Muscle of leg (tissue), 16 donors: ENCODE results near the gene GTF2H2. TPM values are rescaled to one million over a fixed set of nuclear protein-coding genes. Genes with fewer than 3 reads are reported as not detected.
"Not testable (repeated sequence)": the region's sequence is repeated elsewhere in the genome, so short reads cannot be mapped to it uniquely, and the experiment has no call there.

ENCODE experiments used
- DNase-seq: peaks from one replicate; pipeline ENCODE4 v3.0.0; 2013
- H3K27ac ChIP-seq: one replicate; pipeline ENCODE4 v1.5.1; 2013; ENCODE audit warnings: mild to moderate bottlenecking, low read length, control low read depth
- H3K27me3 ChIP-seq: one replicate; pipeline ENCODE4 v1.6.1; 2013; ENCODE audit warnings: low read length; ENCODE audit not compliant: control insufficient read depth, insufficient read depth
- H3K36me3 ChIP-seq: one replicate; pipeline ENCODE4 v1.6.1; 2013; ENCODE audit warnings: low read length; ENCODE audit not compliant: control insufficient read depth, insufficient read depth
- H3K4me1 ChIP-seq: one replicate; pipeline ENCODE4 v1.6.1; 2013; ENCODE audit warnings: low read length; ENCODE audit not compliant: control insufficient read depth, insufficient read depth
- H3K4me3 ChIP-seq: one replicate; pipeline ENCODE4 v1.5.1; 2013; ENCODE audit warnings: low read length, control low read depth
- H3K9me3 ChIP-seq: replicated peaks from 2 replicates; pipeline ENCODE4 v1.6.1; 2013; ENCODE audit warnings: low read depth, low read length; ENCODE audit not compliant: control insufficient read depth
- WGBS: methylation state at CpG from one replicate; pipeline ENCODE4 v1.1.5; 2013; ENCODE audit warnings: missing lambda C conversion rate; ENCODE audit not compliant: insufficient coverage; 5-methylcytosine and 5-hydroxymethylcytosine counted together
- long read RNA-seq, 11 donors: transcript quantifications; one replicate each; lab custom pipeline, GENCODE V29; 2026
- polyA plus RNA-seq, 8 donors: library from polyadenylated mRNA; unstranded; fragments of 120-200 nt; gene quantifications; one replicate each; pipeline versions ENCODE4 v1.2.1 to v1.2.3, GENCODE V29; 2013; ENCODE audit warnings: inconsistent platforms in 1 of 8, low replicate concordance in 1 of 8; ENCODE audit not compliant: insufficient read length in 8 of 8, insufficient read depth in 1 of 8
- total RNA-seq: library from RNA; stranded (reverse); fragments of 120-200 nt; gene quantifications from one replicate; pipeline ENCODE4 v1.2.4, GENCODE V29; 2013

The GTF2H2 gene
- total RNA-seq (32.6 TPM), polyA plus RNA-seq (10 to 100 TPM; 11.0 to 29.8 (median 14.5) TPM)
- long read RNA-seq, donor 1, full-length matches to known transcripts = 2 of 2 reads
- long read RNA-seq, donor 1, partial matches to known transcripts = 0 of 2 reads
- long read RNA-seq, donor 1, other reads (novel, unspliced or antisense) = 0 of 2 reads
- long read RNA-seq, donor 2 = 0 reads
- long read RNA-seq, donor 3 = 0 reads
- long read RNA-seq, donor 4 = 0 reads
- long read RNA-seq, donor 5, full-length matches to known transcripts = 7 of 7 reads
- long read RNA-seq, donor 5, partial matches to known transcripts = 0 of 7 reads
- long read RNA-seq, donor 5, other reads (novel, unspliced or antisense) = 0 of 7 reads
- long read RNA-seq, donor 6, full-length matches to known transcripts = 5 of 10 reads
- long read RNA-seq, donor 6, partial matches to known transcripts = 5 of 10 reads
- long read RNA-seq, donor 6, other reads (novel, unspliced or antisense) = 0 of 10 reads
- long read RNA-seq, donor 7, partial matches to known transcripts = 0 of 2 reads
- long read RNA-seq, donor 7, other reads (novel, unspliced or antisense) = 0 of 2 reads
- long read RNA-seq, donor 8, partial matches to known transcripts = 7 of 8 reads
- long read RNA-seq, donor 8, other reads (novel, unspliced or antisense) = 0 of 8 reads
- long read RNA-seq, donor 9, full-length matches to known transcripts = 3 of 3 reads
- long read RNA-seq, donor 9, partial matches to known transcripts = 0 of 3 reads
- long read RNA-seq, donor 9, other reads (novel, unspliced or antisense) = 0 of 3 reads
- long read RNA-seq, donor 10, full-length matches to known transcripts = 3 of 3 reads
- long read RNA-seq, donor 10, partial matches to known transcripts = 0 of 3 reads
- long read RNA-seq, donor 10, other reads (novel, unspliced or antisense) = 0 of 3 reads
- long read RNA-seq, donor 11, full-length matches to known transcripts = 6 of 6 reads
- long read RNA-seq, donor 11, partial matches to known transcripts = 0 of 6 reads
- long read RNA-seq, donor 11, other reads (novel, unspliced or antisense) = 0 of 6 reads

- WGBS = no CpG with 5 or more reads among the region's 46 CpGs
- H3K4me1 ChIP-seq, H3K27ac ChIP-seq, H3K27me3 ChIP-seq, H3K9me3 ChIP-seq, H3K4me3 ChIP-seq, H3K36me3 ChIP-seq, DNase-seq: not testable (repeated sequence)
These were observed at the start of gene GTF2H2 for GRCh38 chr5:71067262-71067928. TSS of gene GTF2H2 (minus strand) at chr5:71067676. CDS start at chr5:71062763, 4,913 bp downstream.

- H3K36me3 ChIP-seq, H3K27ac ChIP-seq, H3K27me3 ChIP-seq, DNase-seq, H3K9me3 ChIP-seq, H3K4me3 ChIP-seq, H3K4me1 ChIP-seq: not testable (repeated sequence)
- WGBS = no CpG with 5 or more reads among the region's 12 CpGs
These were observed 42.3 kb upstream of the GTF2H2 start for GRCh38 chr5:71109730-71110275.

GRCh38 chr5:71099996-71100395 is 32.5 kb upstream of the GTF2H2 start:
- not testable (repeated sequence) for H3K27ac ChIP-seq, H3K9me3 ChIP-seq, H3K27me3 ChIP-seq, H3K36me3 ChIP-seq, H3K4me3 ChIP-seq, DNase-seq, H3K4me1 ChIP-seq
- WGBS = no CpG with 5 or more reads among the region's 7 CpGs

GRCh38 chr5:71097930-71098203 is 30.4 kb upstream of the GTF2H2 start:
- no CpG with 5 or more reads among the region's 1 CpG for WGBS
- not testable (repeated sequence) for DNase-seq, H3K27me3 ChIP-seq, H3K27ac ChIP-seq, H3K36me3 ChIP-seq, H3K9me3 ChIP-seq, H3K4me1 ChIP-seq, H3K4me3 ChIP-seq

DNA sequence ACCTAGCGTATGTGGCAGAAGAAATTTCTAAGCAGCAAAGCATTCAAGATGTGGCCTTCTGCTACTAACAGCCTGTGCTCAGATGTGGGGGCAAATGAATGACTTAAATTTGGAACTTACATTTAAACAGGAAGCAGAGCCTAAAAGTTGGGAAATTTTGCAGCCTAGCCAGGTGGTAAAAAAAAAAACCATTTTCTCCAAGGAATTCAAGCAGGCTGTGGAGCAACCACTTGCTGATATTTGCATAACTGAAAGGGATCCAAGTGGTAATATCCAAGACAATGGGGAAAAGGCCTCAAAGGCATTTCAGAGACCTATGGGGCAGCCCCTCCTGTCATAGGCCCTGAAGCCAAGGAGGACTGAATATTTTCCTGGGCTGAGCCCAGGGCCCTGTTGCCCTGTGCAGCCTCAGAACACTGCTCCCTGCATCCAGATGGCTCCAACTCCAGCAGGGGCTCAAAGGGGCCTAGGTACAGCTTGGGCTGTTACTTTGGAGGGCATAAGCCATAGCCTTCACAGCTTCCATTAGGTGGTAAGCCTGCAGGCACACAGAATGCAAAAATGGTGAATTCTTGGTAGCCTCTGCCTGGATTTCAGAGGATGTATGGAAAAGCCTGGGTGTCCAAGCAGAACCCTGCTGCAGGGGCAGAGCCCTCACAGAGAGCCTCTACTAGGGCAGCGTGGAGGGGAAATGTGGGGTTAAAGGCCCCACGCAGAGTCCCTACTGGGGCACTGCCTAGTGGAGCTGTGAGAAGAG is 29.9 kb upstream of the GTF2H2 start:
- H3K4me3 ChIP-seq, H3K4me1 ChIP-seq, H3K36me3 ChIP-seq, H3K9me3 ChIP-seq, DNase-seq, H3K27ac ChIP-seq, H3K27me3 ChIP-seq: not testable (repeated sequence)
- WGBS = no CpG with 5 or more reads among the region's 3 CpGs

DNA sequence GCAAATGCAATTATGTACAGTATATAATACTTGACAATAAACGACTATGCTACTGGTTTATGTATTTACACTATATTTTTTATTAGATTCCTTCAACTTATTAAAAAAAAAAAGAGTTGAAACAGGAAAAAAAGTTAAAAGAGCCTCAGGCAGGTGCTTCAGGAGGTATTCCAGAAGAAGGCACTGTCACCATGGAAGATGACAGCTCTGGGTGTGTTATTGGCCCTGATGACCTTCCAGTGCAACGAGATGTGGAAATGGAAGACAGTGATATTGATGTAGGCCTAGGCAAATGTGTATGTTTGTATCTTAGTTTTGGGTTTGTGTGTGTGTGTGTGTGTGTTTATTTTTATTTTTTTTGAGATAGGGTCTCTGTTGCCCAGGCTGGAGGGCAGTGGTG is 22.3 kb upstream of the GTF2H2 start:
- WGBS = no CpG with 5 or more reads among the region's 2 CpGs
- DNase-seq = not testable (repeated sequence)

GRCh38 chr5:71088754-71089153 is 21.3 kb upstream of the GTF2H2 start:
- H3K4me3 ChIP-seq, H3K4me1 ChIP-seq, DNase-seq, H3K36me3 ChIP-seq, H3K9me3 ChIP-seq, H3K27me3 ChIP-seq, H3K27ac ChIP-seq: not testable (repeated sequence)
- WGBS = no CpG with 5 or more reads among the region's 2 CpGs

More for the DNA sequence above, 22.3 kb upstream of the GTF2H2 start:
- H3K27me3 ChIP-seq, H3K4me3 ChIP-seq, H3K36me3 ChIP-seq, H3K27ac ChIP-seq, H3K9me3 ChIP-seq, H3K4me1 ChIP-seq: not testable (repeated sequence)

DNA sequence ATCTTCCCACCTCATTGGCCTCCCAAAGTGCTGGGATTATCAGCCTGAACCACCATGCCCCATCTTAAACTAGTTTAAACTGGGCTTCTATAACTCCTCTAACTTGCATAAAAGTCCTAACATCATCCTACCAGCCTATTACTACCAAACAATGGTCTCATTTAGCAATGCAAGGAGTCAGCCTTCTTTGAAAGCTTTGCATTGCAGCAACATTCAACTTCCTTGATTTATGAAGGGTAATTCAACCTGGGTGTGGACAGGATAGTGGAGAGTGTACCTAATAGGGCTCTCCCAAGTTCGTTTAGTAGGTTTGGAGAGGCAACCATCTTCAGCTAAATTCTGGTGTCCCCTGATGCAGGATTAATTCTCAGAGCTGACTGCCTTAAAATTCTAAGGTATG is 18.7 kb upstream of the GTF2H2 start:
- DNase-seq, H3K9me3 ChIP-seq, H3K4me1 ChIP-seq, H3K27ac ChIP-seq, H3K36me3 ChIP-seq, H3K27me3 ChIP-seq, H3K4me3 ChIP-seq: not testable (repeated sequence)
- WGBS = no CpG with 5 or more reads among the region's 1 CpG

DNA sequence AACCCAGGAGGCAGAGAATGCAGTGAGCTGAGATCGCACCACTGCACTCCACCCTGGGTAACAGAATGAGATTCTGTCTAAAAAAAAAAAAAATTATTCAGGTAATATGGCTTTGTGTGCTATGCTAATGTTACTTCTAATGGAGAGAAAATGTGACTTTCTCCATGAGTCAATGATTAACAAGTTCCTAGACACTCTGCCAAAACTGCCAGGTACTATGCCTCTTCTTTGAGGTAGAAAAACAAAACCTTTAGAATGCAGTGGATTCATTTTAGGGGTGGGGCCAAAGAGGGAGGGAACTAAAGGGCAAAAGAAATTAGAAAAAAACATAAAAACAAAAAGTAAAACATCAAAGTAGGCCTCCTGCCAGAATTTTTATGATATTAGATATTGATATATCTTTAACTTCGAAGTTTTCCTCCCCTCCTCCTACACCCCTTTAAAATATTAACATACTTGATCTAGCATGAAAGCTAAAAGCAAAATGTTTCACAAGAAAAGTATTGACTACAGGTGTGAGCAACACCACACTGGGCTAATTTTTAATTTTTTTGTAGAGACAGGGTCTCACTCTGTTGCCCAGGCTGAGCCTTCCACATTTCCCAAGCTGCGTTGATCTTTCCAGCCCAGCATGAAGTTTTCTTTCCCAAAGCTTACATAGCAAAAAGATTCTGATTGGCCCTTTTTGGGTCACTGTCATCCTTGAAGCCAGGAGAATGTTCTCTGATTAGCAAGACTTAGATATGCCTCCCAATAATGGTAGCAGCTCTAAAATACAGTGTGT is 17.0 kb upstream of the GTF2H2 start:
- not testable (repeated sequence) for DNase-seq, H3K9me3 ChIP-seq, H3K4me3 ChIP-seq, H3K36me3 ChIP-seq, H3K27ac ChIP-seq, H3K4me1 ChIP-seq, H3K27me3 ChIP-seq
- WGBS = no CpG with 5 or more reads among the region's 3 CpGs
